CD4-positive, alpha-beta memory T cell (primary cell): ENCODE measurements around the gene RB1. TPM values are rescaled to one million over a fixed set of nuclear protein-coding genes. Genes with fewer than 3 reads are reported as not detected.

Experiments used
- CTCF ChIA-PET: fragments of 350-600 bp; sonication (Branson Sonifier 250); formaldehyde crosslinking; loops from one replicate; lab custom pipeline; 2021; ENCODE audit warnings: inconsistent platforms; ENCODE audit not compliant: partially characterized antibody; lab: Charles Lee
- POLR2A ChIA-PET: fragments of 350-600 bp; sonication (Branson Sonifier 250); formaldehyde crosslinking; loops from one replicate; lab custom pipeline; 2021; ENCODE audit not compliant: partially characterized antibody; lab: Charles Lee
- DNase-seq, 5 donors: peaks; one replicate each; pipeline versions ENCODE4 v3.0.0 to v3.0.0-alpha.2; 2020 to 2022; ENCODE audit warnings: mixed read lengths in 1 of 5
- H3K27ac ChIP-seq: one replicate; pipeline ENCODE4 v1.7.0; 2013; ENCODE audit warnings: low read depth, low read length
- H3K27me3 ChIP-seq: 2 replicates; pipeline ENCODE4 v1.7.0; 2013; ENCODE audit warnings: mild to moderate bottlenecking, low read length, moderate library complexity; ENCODE audit not compliant: insufficient read depth
- H3K36me3 ChIP-seq: 2 replicates; pipeline ENCODE4 v1.7.0; 2013; ENCODE audit warnings: mild to moderate bottlenecking, low read length, moderate library complexity; ENCODE audit not compliant: insufficient read depth
- H3K4me1 ChIP-seq: 2 replicates; pipeline ENCODE4 v1.7.0; 2013; ENCODE audit warnings: mild to moderate bottlenecking, low read length, moderate library complexity; ENCODE audit not compliant: insufficient read depth
- H3K4me3 ChIP-seq, 2 donors: one replicate each; pipeline ENCODE4 v1.7.0; 2013; ENCODE audit warnings: low read length in 2 of 2, mild to moderate bottlenecking in 1 of 2
- H3K9me3 ChIP-seq, 2 donors: one replicate each; pipeline ENCODE4 v1.7.0; 2013; ENCODE audit warnings: low read length in 2 of 2, control low read depth in 1 of 2; ENCODE audit not compliant: control insufficient read depth in 1 of 2
- H3K27ac Mint-ChIP-seq, 7 donors: one replicate each; pipeline ENCODE4 v1.8.0; 2020 to 2021; ENCODE audit warnings: mixed read lengths in 7 of 7, mild to moderate bottlenecking in 6 of 7, inconsistent platforms in 3 of 7, moderate library complexity in 3 of 7
- H3K27me3 Mint-ChIP-seq, 2 donors: one replicate each; pipeline ENCODE4 v1.8.0; 2020 to 2021; ENCODE audit warnings: mixed read lengths in 2 of 2
- H3K36me3 Mint-ChIP-seq, 2 donors: one replicate each; pipeline ENCODE4 v1.8.0; 2020 to 2021; ENCODE audit warnings: mixed read lengths in 2 of 2, inconsistent platforms in 1 of 2, mild to moderate bottlenecking in 1 of 2
- H3K4me1 Mint-ChIP-seq, 4 donors: one replicate each; pipeline ENCODE4 v1.8.0; 2020 to 2021; ENCODE audit warnings: mixed read lengths in 4 of 4, mild to moderate bottlenecking in 1 of 4
- H3K4me3 Mint-ChIP-seq, 8 donors: one replicate each; pipeline ENCODE4 v1.8.0; 2020 to 2021; ENCODE audit warnings: mixed read lengths in 8 of 8, mild to moderate bottlenecking in 7 of 8, moderate library complexity in 6 of 8, inconsistent platforms in 3 of 8
- H3K9me3 Mint-ChIP-seq, 8 donors: one replicate each; pipeline ENCODE4 v1.8.0; 2020 to 2021; ENCODE audit warnings: mixed read lengths in 8 of 8, mild to moderate bottlenecking in 5 of 8, inconsistent platforms in 3 of 8, moderate library complexity in 1 of 8
- intact Hi-C: fragments of 100-400 bp; cut with micrococcal nuclease; formaldehyde crosslinking; loops from one replicate; pipeline ENCODE4 v1.15.1; 2023
- polyA plus RNA-seq, 2 donors: library from polyadenylated mRNA; unstranded; fragments of 300-500 nt; fragmentation: Illumina TruSeq; gene quantifications; one replicate each; pipeline ENCODE4 v1.2.3, GENCODE V29; 2021
- total RNA-seq, 2 experiments: library from RNA; stranded (reverse); gene quantifications; one replicate each; pipeline ENCODE4 v1.2.3, GENCODE V29; 2021

Gene RB1
- 10 to 100 TPM; 20.0 to 26.0 TPM for total RNA-seq
- polyA plus RNA-seq: 10 to 100 TPM; 14.9 to 20.2 TPM

- Histone ChIP-seq H3K27me3 (no peaks in the 10 kb centered on the region), H3K9me3 (no peaks in the 10 kb centered on the region), H3K4me1 (peaks cover 38% of the 10 kb centered on the region), H3K4me3 (peak within 1 kb of the TSS; percentile 76 to 94), H3K36me3 (no peaks in the 10 kb centered on the region), H3K27ac (peak within 1 kb of the TSS; percentile 96)
- ChIA-PET CTCF (interaction anchor here (1.4 to 1.5 kb wide), 2 partner anchors 13 to 265 kb away, joined by 3 to 5 read pairs; no protein-coding TSS in a partner anchor), POLR2A (interaction anchor here (0.7 to 2.3 kb wide), 15 partner anchors 12 to 265 kb away, joined by 3 to 9 read pairs (median 5); partner anchors contain the start of genes ITM2B, MED4 and RCBTB2)
- Mint-ChIP-seq H3K36me3 (peaks cover 4 to 26% of the 10 kb centered on the region in 2 donors), H3K4me3 (peak within 1 kb of the TSS; percentile 95 to 99 (median 97)), H3K27ac (peak within 1 kb of the TSS; percentile 98 to 100 (median 99)), H3K4me1 (peaks cover 21 to 41% (median 29%) of the 10 kb centered on the region in 4 donors), H3K27me3 (no peaks in the 10 kb centered on the region), H3K9me3 (no peaks in the 10 kb centered on the region)
- peak; percentile 91 to 93 (median 92) for DNase-seq
- intact Hi-C loops: loop anchor here (1.0 to 5.0 kb wide), 6 partner anchors 15 to 1489 kb away; partner anchors contain the start of genes ITM2B, KPNA3 and MED4
Observed at GRCh38 chr13:48303359-48304142, at the start of gene RB1. Gene RB1, plus strand, starts transcription at chr13:48303751. Its CDS starts 162 bp downstream, at chr13:48303913.

- intact Hi-C loops: loop anchor here (1.0 kb wide), 1 partner anchor 8 kb away; no protein-coding TSS in a partner anchor
- Histone ChIP-seq H3K27me3 (no peaks in the 10 kb centered on the region), H3K9me3 (no peaks in the 10 kb centered on the region), H3K4me1 (peaks cover 47% of the 10 kb centered on the region), H3K27ac (no peak overlapping the region), H3K36me3 (peaks cover 36% of the 10 kb centered on the region), H3K4me3 (no peak overlapping the region)
- ChIA-PET CTCF (interaction anchor here (2.3 kb wide), 1 partner anchor 12 kb away, joined by 5 read pairs; no protein-coding TSS in a partner anchor), POLR2A (interaction anchor here (1.0 kb wide), 1 partner anchor 71 kb away, joined by 3 read pairs; no protein-coding TSS in a partner anchor)
- no peak for DNase-seq
- peak overlapping the region in 5 of 7 donors; percentile 2 to 68 (median 13) for H3K27ac Mint-ChIP-seq
- no peaks in the 10 kb centered on the region for H3K27me3 Mint-ChIP-seq
- peaks cover 38 to 85% (median 55%) of the 10 kb centered on the region in 4 donors for H3K4me1 Mint-ChIP-seq
- no peaks in the 10 kb centered on the region for H3K9me3 Mint-ChIP-seq
- peaks cover 48 to 78% of the 10 kb centered on the region in 2 donors for H3K36me3 Mint-ChIP-seq
- peak overlapping the region in 3 of 8 donors; percentile 1 to 40 (median 30) for H3K4me3 Mint-ChIP-seq
Observed at GRCh38 chr13:48253849-48254248, 49.7 kb upstream of the RB1 start.

DNA sequence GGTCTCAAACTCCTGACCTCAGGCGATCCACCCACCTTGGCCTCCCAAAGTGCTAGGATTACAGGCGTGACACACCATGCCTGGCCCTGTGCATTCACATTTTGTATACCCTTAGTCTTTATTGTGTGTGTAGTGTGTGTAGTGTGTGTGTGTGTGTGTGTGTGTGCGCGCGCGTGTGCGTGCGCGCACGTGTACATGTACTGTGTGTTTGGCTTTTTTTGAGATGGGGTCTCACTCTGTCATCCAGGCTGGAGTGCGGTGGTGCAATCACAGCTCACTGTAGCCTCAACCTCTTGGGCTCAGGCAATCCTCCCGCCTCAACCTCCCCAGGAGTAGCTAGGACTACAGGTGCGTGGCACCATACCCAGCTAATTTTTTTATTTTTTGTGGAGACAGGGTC lies 48.5 kb upstream of the RB1 start:
- intact Hi-C loops: no loop called here
- peaks cover 36% of the 10 kb centered on the region for H3K4me1 ChIP-seq
- ChIA-PET POLR2A (interaction anchor here (1.9 kb wide), 1 partner anchor 128 kb away, joined by 7 read pairs; no protein-coding TSS in a partner anchor), CTCF (interaction anchor here (1.3 to 2.5 kb wide), 3 partner anchors 11 to 128 kb away, joined by 3 to 8 read pairs (median 4); no protein-coding TSS in a partner anchor)
- Mint-ChIP-seq H3K27ac (peak overlapping the region in 3 of 7 donors; percentile 36 to 46 (median 41)), H3K4me3 (no peak overlapping the region), H3K4me1 (peaks cover 35 to 86% (median 49%) of the 10 kb centered on the region in 4 donors), H3K36me3 (peaks cover 57 to 84% of the 10 kb centered on the region in 2 donors), H3K27me3 (no peaks in the 10 kb centered on the region), H3K9me3 (no peaks in the 10 kb centered on the region)
- H3K4me3 ChIP-seq: no peak overlapping the region
- no peaks in the 10 kb centered on the region for H3K27me3 ChIP-seq
- DNase-seq: no peak
- no peak overlapping the region for H3K27ac ChIP-seq
- no peaks in the 10 kb centered on the region for H3K9me3 ChIP-seq
- H3K36me3 ChIP-seq: peaks cover 45% of the 10 kb centered on the region

DNA sequence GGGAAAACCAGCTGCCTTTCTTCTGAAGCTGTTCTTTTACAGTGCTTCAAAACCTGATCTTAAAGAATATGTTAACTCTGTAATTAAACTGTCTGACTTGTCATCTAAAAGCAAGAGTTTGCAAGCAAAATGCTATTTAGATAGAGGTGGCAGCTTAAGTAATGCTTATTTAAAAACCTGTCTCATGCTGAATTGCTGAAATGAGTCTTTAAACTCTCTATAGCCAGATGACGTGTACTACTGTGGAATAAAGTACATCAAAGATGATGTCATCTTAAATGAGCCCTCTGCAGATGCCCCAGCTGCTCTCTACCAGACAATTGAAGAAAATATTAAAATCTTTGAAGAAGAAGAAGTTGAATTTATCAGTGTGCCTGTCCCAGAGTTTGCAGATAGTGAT lies 47.6 kb upstream of the RB1 start:
- CTCF ChIA-PET: interaction anchor here (1.3 to 2.5 kb wide), 3 partner anchors 12 to 129 kb away, joined by 3 to 8 read pairs (median 4); no protein-coding TSS in a partner anchor
- Histone ChIP-seq H3K4me1 (peaks cover 31% of the 10 kb centered on the region), H3K4me3 (no peak overlapping the region), H3K9me3 (no peaks in the 10 kb centered on the region), H3K36me3 (peaks cover 49% of the 10 kb centered on the region), H3K27me3 (no peaks in the 10 kb centered on the region), H3K27ac (no peak overlapping the region)
- Mint-ChIP-seq H3K9me3 (no peaks in the 10 kb centered on the region), H3K27ac (peak overlapping the region in 4 of 7 donors; percentile 19 to 78 (median 38)), H3K4me3 (no peak overlapping the region), H3K36me3 (peaks cover 61 to 87% of the 10 kb centered on the region in 2 donors), H3K4me1 (peaks cover 35 to 87% (median 48%) of the 10 kb centered on the region in 4 donors), H3K27me3 (no peaks in the 10 kb centered on the region)
- intact Hi-C loops: no loop called here
- DNase-seq: no peak
- POLR2A ChIA-PET: interaction anchor here (1.9 kb wide), 1 partner anchor 129 kb away, joined by 7 read pairs; no protein-coding TSS in a partner anchor

GRCh38 chr13:48258002-48258401 lies 45.5 kb upstream of the RB1 start:
- peaks cover 27 to 74% (median 40%) of the 10 kb centered on the region in 4 donors for H3K4me1 Mint-ChIP-seq
- POLR2A ChIA-PET: interaction anchor here (1.1 kb wide), 1 partner anchor 9 kb away, joined by 4 read pairs; no protein-coding TSS in a partner anchor
- CTCF ChIA-PET: interaction anchor here (1.2 kb wide), 1 partner anchor 131 kb away, joined by 3 read pairs; no protein-coding TSS in a partner anchor

GRCh38 chr13:48258430-48258829 lies 45.1 kb upstream of the RB1 start:
- ChIA-PET CTCF (interaction anchor here (1.6 kb wide), 1 partner anchor 77 kb away, joined by 3 read pairs; no protein-coding TSS in a partner anchor), POLR2A (no interaction called here)
- H3K9me3 Mint-ChIP-seq: no peaks in the 10 kb centered on the region
- Histone ChIP-seq H3K36me3 (peaks cover 64% of the 10 kb centered on the region), H3K4me3 (no peak overlapping the region), H3K27ac (no peak overlapping the region), H3K4me1 (peaks cover 18% of the 10 kb centered on the region), H3K9me3 (no peaks in the 10 kb centered on the region), H3K27me3 (no peaks in the 10 kb centered on the region)
- no peaks in the 10 kb centered on the region for H3K27me3 Mint-ChIP-seq
- H3K36me3 Mint-ChIP-seq: peaks cover 75 to 90% of the 10 kb centered on the region in 2 donors
- no peak overlapping the region for H3K4me3 Mint-ChIP-seq
- intact Hi-C loops: no loop called here
- H3K4me1 Mint-ChIP-seq: peaks cover 29 to 74% (median 44%) of the 10 kb centered on the region in 4 donors
- H3K27ac Mint-ChIP-seq: peak overlapping the region in 2 of 7 donors; percentile 39 to 46
- DNase-seq: no peak

More at GRCh38 chr13:48258002-48258401, 45.5 kb upstream of the RB1 start:
- Mint-ChIP-seq H3K9me3 (no peaks in the 10 kb centered on the region), H3K27me3 (no peaks in the 10 kb centered on the region), H3K36me3 (peaks cover 71 to 86% of the 10 kb centered on the region in 2 donors), H3K27ac (peak overlapping the region in 4 of 7 donors; percentile 23 to 63 (median 42)), H3K4me3 (no peak overlapping the region)
- Histone ChIP-seq H3K36me3 (peaks cover 60% of the 10 kb centered on the region), H3K4me1 (peaks cover 17% of the 10 kb centered on the region), H3K27me3 (no peaks in the 10 kb centered on the region), H3K9me3 (no peaks in the 10 kb centered on the region), H3K4me3 (no peak overlapping the region), H3K27ac (no peak overlapping the region)
- no peak for DNase-seq
- intact Hi-C loops: no loop called here
